Measurements from ENCODE around the gene TBC1D22A.

TBC1D22A gene

DNA sequence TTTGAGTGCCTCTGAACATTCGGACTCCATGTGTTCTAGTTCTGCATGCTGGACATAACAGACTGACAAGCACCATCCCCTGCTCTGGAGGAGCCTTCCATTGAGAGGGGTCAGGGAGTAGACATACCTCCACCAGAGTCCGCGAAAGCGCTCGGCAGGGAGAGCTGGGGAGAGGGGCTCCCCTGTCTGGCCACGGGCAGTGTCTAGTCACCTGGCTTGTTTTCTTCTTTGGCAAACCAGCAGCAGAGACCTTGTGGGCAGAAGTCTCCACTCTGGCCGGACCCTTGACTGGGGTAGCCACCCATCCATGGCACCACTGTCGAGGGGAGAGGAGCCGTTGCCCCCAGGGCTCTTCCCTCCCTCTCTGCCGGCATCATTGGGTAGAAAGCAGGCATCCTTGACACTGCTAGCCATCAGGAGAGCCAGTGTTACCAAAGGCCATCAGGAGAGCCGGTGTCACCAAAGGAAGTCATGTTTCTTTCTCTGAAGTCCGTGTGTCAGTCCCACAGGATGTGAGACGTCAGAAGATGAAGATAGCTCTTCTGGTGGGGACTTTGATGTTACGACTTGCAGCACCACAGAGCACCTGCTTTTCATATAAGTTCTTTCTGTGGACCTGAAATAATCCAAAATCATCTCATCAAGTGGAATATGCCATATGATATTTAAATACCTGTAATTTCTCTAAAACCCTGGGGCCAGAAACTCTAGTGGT lies 305.6 kb downstream of the TBC1D22A start:
- H3K36me3 ChIP-seq (ENCODE audit: control insufficient read depth, insufficient read depth, low read length, severe bottlenecking), result no peaks in the 10 kb centered on the region
- no peaks in the 10 kb centered on the region for H3K9me3 ChIP-seq (ENCODE audit: control insufficient read depth, low read length)
- H3K27me3 ChIP-seq (replicated peaks; ENCODE audit: control insufficient read depth, insufficient read depth, low read length), result no peaks in the 10 kb centered on the region
- H3K4me3 ChIP-seq (ENCODE audit: low read length), result no peak overlapping the region
- no peaks in the 10 kb centered on the region for H3K4me1 ChIP-seq (ENCODE audit: control insufficient read depth, insufficient read depth, low read length)
- H3K9ac ChIP-seq (ENCODE audit: low read length), result no peak overlapping the region
- DNase-seq (ENCODE audit: low read depth), result no peak

DNA sequence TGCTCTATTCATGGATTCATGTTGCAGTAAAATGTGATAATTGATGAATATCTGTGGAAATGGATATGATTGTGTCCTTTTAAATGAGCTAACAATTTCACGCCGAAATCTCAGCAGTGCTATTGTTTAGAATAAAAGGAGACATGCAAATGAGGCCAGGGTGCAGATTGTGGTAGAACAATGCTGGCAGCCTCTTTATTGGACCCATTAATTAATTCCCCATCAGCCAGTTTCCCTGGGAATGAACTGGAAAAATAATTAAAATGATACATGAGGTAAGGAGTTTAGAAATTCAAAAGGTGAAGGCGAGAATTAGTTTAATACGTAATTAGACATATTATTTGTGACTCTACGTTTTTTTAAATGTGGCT lies 306.2 kb downstream of the TBC1D22A start:
- DNase-seq (ENCODE audit: low read depth), result no peak
- Histone ChIP-seq H3K36me3 (ENCODE audit: control insufficient read depth, insufficient read depth, low read length, severe bottlenecking) (no peaks in the 10 kb centered on the region), H3K9ac (ENCODE audit: low read length) (no peak overlapping the region), H3K9me3 (ENCODE audit: control insufficient read depth, low read length) (no peaks in the 10 kb centered on the region), H3K4me1 (ENCODE audit: control insufficient read depth, insufficient read depth, low read length) (no peaks in the 10 kb centered on the region), H3K4me3 (ENCODE audit: low read length) (no peak overlapping the region), H3K27me3 (replicated peaks; ENCODE audit: control insufficient read depth, insufficient read depth, low read length) (no peaks in the 10 kb centered on the region)

DNA sequence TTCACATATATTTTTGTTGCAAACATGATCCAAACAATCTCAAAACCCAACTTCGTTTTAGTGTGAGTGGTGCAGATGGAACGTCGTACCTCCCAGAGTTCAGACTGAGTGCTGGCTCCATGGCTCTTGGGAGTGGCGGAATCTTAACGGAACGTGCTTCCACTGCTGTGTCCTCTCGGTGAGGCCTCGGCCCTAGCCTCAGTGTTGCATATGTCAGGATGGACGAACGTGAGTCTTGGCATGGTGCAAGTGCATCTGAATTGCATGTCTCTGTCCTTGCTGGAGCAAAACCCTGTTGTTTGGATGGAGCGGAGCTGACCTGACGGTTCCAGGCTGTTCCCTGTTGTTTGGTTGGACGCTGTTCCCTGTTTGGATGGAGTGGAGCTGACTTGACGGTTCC lies 306.8 kb downstream of the TBC1D22A start:
- H3K4me3 ChIP-seq (ENCODE audit: low read length), result no peak overlapping the region
- H3K4me1 ChIP-seq (ENCODE audit: control insufficient read depth, insufficient read depth, low read length), result no peaks in the 10 kb centered on the region
- peaks cover 5% of the 10 kb centered on the region for H3K9me3 ChIP-seq (ENCODE audit: control insufficient read depth, low read length)
- no peak overlapping the region for H3K9ac ChIP-seq (ENCODE audit: low read length)
- no peaks in the 10 kb centered on the region for H3K36me3 ChIP-seq (ENCODE audit: control insufficient read depth, insufficient read depth, low read length, severe bottlenecking)
- no peak for DNase-seq (ENCODE audit: low read depth)
- H3K27me3 ChIP-seq (replicated peaks; ENCODE audit: control insufficient read depth, insufficient read depth, low read length), result no peaks in the 10 kb centered on the region

DNA sequence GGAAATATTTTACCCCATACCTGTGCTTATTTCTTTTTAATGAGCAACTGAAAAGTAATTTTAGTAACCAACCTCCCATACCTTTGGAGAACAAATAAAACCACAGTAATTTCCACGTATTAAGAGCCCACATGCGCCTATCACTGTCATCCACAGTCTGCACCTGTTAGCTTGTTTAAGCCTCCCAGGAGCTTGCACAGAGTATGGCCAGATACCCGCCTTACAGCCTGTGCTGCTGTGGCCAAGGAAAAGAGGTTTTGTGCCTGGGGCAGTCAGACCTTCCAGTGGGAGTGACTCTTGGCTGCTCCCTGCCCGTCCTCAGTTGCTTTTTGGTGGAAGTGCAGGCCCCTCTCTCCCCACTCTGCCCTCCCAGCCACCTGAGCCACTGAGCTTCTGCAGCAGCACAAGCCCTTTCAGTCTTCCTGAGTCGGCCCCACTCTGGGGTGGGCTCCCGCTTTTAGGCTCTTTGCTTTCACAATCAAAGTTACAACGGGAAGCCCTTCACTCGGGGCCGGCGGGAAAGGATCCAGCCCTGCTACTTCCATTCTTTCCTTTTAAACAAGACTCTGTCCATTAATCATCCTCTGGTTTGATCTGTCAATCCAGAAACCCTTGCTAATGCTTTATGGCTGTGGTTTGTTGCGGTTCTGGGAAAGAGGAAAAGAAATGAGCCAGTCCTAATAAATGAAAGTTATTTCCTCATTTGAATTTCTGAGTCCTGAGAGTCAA lies 308.8 kb downstream of the TBC1D22A start:
- H3K4me1 ChIP-seq (ENCODE audit: control insufficient read depth, insufficient read depth, low read length), result no peaks in the 10 kb centered on the region
- H3K9ac ChIP-seq (ENCODE audit: low read length), result no peak overlapping the region
- peaks cover 10% of the 10 kb centered on the region for H3K36me3 ChIP-seq (ENCODE audit: control insufficient read depth, insufficient read depth, low read length, severe bottlenecking)
- no peak for DNase-seq (ENCODE audit: low read depth)
- H3K9me3 ChIP-seq (ENCODE audit: control insufficient read depth, low read length), result peaks cover 18% of the 10 kb centered on the region
- H3K27me3 ChIP-seq (replicated peaks; ENCODE audit: control insufficient read depth, insufficient read depth, low read length), result no peaks in the 10 kb centered on the region
- no peak overlapping the region for H3K4me3 ChIP-seq (ENCODE audit: low read length)

DNA sequence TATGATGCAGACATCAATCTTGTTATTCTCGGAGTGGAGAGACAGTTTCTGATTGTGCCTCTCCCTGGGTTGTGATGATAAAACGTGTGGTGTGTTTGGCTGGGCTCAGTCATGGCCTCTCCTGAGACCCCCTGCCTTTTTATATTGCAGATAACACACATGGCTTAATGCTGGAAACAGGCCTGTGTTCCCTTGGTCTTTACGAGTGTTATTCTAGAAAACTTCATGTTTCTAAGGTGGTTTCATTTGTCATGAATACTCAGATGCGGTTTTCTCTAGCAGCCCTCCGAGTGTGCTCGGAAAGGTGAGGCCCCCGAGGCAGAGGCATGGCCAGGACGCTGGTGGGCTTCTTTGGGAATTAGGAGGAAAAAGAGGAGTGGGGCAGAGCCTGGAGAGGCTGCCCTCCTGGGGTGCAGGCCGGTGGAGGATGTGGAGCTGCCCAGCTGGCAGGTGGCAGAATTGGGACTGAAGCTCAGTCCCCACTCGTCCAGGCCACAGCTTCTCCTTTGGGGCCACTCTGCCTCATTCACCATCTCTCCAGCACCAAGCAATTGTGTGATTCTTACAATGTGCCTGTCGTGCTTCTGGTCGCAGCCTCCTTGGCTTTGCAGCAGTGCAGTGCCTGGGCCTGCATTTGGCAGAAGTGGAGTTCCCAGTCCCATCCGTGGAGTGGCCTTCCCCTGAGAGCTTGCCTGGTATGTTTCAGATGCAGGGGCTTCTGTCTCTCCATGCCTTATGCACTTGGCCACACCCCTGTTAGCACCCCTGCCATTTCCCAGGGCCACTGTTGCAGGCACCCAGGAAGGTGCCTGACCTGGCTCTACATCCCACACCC lies 309.6 kb downstream of the TBC1D22A start:
- Histone ChIP-seq H3K36me3 (ENCODE audit: control insufficient read depth, insufficient read depth, low read length, severe bottlenecking) (peaks cover 10% of the 10 kb centered on the region), H3K4me1 (ENCODE audit: control insufficient read depth, insufficient read depth, low read length) (no peaks in the 10 kb centered on the region), H3K4me3 (ENCODE audit: low read length) (no peak overlapping the region), H3K9me3 (ENCODE audit: control insufficient read depth, low read length) (peaks cover 26% of the 10 kb centered on the region), H3K27me3 (replicated peaks; ENCODE audit: control insufficient read depth, insufficient read depth, low read length) (no peaks in the 10 kb centered on the region), H3K9ac (ENCODE audit: low read length) (no peak overlapping the region)
- no peak for DNase-seq (ENCODE audit: low read depth)

DNA sequence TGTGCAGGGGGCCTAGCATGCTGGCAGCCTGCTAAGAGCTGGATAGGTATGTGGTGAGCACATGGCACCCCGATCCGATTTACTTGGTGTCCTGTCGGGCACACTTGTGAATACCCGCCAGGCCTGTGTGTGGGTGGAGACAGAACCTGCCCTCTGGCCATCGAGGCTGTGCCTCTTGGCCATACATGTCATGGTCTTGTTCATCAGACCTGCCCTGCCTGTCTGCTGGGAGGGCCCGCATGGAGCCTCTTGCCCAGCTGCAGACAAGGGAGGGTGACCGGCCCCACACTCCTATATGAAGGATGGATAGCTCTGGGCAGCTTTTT lies 310.2 kb downstream of the TBC1D22A start:
- H3K4me3 ChIP-seq (ENCODE audit: low read length), result no peak overlapping the region
- peaks cover 10% of the 10 kb centered on the region for H3K36me3 ChIP-seq (ENCODE audit: control insufficient read depth, insufficient read depth, low read length, severe bottlenecking)
- no peak for DNase-seq (ENCODE audit: low read depth)
- no peak overlapping the region for H3K9ac ChIP-seq (ENCODE audit: low read length)
- no peaks in the 10 kb centered on the region for H3K4me1 ChIP-seq (ENCODE audit: control insufficient read depth, insufficient read depth, low read length)
- no peaks in the 10 kb centered on the region for H3K27me3 ChIP-seq (replicated peaks; ENCODE audit: control insufficient read depth, insufficient read depth, low read length)
- H3K9me3 ChIP-seq (ENCODE audit: control insufficient read depth, low read length), result peaks cover 26% of the 10 kb centered on the region

DNA sequence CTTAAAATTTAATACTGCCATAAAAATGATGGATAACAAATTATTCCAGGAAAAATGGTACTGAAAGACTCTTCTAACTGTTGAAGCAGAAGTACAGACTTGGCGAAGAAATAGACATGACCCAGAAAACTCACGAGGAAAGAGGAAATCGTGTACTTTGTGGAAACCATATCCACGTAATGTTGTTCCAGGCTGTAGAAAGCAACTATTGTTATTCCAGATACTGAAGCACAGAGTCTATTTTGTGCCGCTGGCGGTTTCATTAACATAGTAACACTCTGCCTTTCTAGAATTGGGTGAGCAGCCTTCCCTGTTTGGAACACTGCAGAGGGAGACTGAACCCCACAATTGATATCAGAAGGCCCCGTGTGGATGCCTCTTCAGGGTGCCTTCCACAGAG lies 310.6 kb downstream of the TBC1D22A start:
- DNase-seq (ENCODE audit: low read depth), result no peak
- Histone ChIP-seq H3K4me1 (ENCODE audit: control insufficient read depth, insufficient read depth, low read length) (no peaks in the 10 kb centered on the region), H3K36me3 (ENCODE audit: control insufficient read depth, insufficient read depth, low read length, severe bottlenecking) (peaks cover 10% of the 10 kb centered on the region)

DNA sequence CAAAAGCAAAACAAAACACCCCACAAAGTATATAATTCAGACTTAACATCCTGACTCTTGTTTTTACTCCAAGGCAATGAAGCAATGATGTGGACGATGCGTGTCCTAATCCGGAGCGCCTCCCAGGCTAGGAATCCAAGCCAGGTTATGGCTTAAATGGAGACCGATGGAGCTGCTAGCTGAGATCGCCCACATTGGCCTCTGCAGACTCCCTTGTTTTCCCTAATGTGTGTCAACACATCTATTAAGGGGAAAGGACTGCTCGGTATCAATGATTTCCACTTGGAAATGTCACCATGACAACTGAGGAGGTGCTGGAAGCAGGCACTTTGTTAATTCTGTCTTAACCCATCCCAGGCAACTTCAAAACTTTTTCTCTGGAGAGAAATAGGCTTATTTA lies 311.7 kb downstream of the TBC1D22A start:
- no peak overlapping the region for H3K4me3 ChIP-seq (ENCODE audit: low read length)
- H3K36me3 ChIP-seq (ENCODE audit: control insufficient read depth, insufficient read depth, low read length, severe bottlenecking), result peaks cover 16% of the 10 kb centered on the region
- DNase-seq (ENCODE audit: low read depth), result no peak
- H3K27me3 ChIP-seq (replicated peaks; ENCODE audit: control insufficient read depth, insufficient read depth, low read length), result no peaks in the 10 kb centered on the region
- no peak overlapping the region for H3K9ac ChIP-seq (ENCODE audit: low read length)
- peaks cover 26% of the 10 kb centered on the region for H3K9me3 ChIP-seq (ENCODE audit: control insufficient read depth, low read length)
- H3K4me1 ChIP-seq (ENCODE audit: control insufficient read depth, insufficient read depth, low read length), result no peaks in the 10 kb centered on the region

More for the DNA sequence above, 310.6 kb downstream of the TBC1D22A start:
- Histone ChIP-seq H3K27me3 (replicated peaks; ENCODE audit: control insufficient read depth, insufficient read depth, low read length) (no peaks in the 10 kb centered on the region), H3K9ac (ENCODE audit: low read length) (no peak overlapping the region), H3K4me3 (ENCODE audit: low read length) (no peak overlapping the region), H3K9me3 (ENCODE audit: control insufficient read depth, low read length) (peaks cover 26% of the 10 kb centered on the region)

DNA sequence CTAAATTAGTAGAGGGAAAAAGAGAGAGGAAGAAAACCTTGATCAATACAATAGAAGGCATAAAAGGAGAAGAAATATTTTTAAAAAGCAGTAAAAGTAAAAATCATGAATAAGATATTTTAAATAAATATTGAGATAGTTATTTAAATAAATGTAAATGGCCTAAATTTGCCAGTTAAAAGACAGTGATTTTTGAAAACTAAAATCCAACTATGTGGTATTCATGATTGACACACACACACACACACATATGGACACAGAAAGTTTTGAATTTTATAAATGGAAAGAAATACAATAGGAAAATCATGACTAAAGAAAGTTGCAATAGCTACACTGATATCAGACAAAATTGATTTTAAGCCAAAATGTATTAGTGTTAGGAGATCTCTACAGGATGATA lies 313.1 kb downstream of the TBC1D22A start:
- Histone ChIP-seq H3K4me1 (ENCODE audit: control insufficient read depth, insufficient read depth, low read length) (no peaks in the 10 kb centered on the region), H3K9ac (ENCODE audit: low read length) (no peak overlapping the region), H3K36me3 (ENCODE audit: control insufficient read depth, insufficient read depth, low read length, severe bottlenecking) (peaks cover 16% of the 10 kb centered on the region), H3K9me3 (ENCODE audit: control insufficient read depth, low read length) (peaks cover 34% of the 10 kb centered on the region), H3K27me3 (replicated peaks; ENCODE audit: control insufficient read depth, insufficient read depth, low read length) (no peaks in the 10 kb centered on the region), H3K4me3 (ENCODE audit: low read length) (peak overlapping the region; percentile 9)
- no peak for DNase-seq (ENCODE audit: low read depth)

DNA sequence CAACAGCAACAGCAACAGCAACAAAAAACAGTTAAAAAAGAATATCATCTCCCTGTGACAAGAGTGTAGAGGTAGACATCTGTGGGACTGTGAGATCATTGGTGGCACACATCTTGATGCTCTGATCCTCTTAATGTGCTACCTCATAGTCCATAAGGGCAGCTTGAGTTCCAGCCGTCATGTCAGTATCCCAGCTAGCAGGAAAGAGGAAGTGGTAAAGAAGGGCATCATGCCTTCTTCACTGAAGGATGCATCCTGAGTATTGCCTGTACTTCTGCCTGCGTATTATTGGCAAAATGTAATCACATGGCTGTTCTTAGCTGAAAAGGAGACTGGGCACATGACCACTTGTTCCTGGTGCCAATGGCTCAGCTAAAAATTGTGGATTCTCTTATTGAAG lies 314.3 kb downstream of the TBC1D22A start:
- H3K36me3 ChIP-seq (ENCODE audit: control insufficient read depth, insufficient read depth, low read length, severe bottlenecking), result peaks cover 16% of the 10 kb centered on the region
- H3K9me3 ChIP-seq (ENCODE audit: control insufficient read depth, low read length), result peaks cover 34% of the 10 kb centered on the region
- H3K9ac ChIP-seq (ENCODE audit: low read length), result no peak overlapping the region

DNA sequence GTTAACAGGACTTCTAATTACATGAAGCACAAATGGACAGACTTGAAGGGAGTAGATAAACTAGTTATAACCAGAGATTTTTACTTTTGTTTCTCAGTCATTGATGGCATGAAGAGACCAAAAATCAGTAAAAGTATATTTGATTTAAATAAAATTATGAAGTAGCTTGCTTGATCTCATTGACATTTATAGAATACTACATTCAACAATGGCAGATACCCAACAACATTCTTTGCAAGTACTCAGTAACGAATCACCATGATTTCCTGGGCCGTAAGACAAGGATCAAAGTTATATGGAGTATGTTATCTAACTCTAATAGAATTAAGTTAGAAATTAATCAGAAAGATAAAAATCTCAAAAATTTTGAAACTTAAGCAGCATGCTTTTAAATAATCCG lies 317.6 kb downstream of the TBC1D22A start:
- H3K4me1 ChIP-seq (ENCODE audit: control insufficient read depth, insufficient read depth, low read length), result no peaks in the 10 kb centered on the region
- DNase-seq (ENCODE audit: low read depth), result no peak
- H3K4me3 ChIP-seq (ENCODE audit: low read length), result no peak overlapping the region
- H3K36me3 ChIP-seq (ENCODE audit: control insufficient read depth, insufficient read depth, low read length, severe bottlenecking), result peaks cover 11% of the 10 kb centered on the region
- H3K9ac ChIP-seq (ENCODE audit: low read length), result no peak overlapping the region
- no peaks in the 10 kb centered on the region for H3K27me3 ChIP-seq (replicated peaks; ENCODE audit: control insufficient read depth, insufficient read depth, low read length)
- peaks cover 26% of the 10 kb centered on the region for H3K9me3 ChIP-seq (ENCODE audit: control insufficient read depth, low read length)

More for the DNA sequence above, 314.3 kb downstream of the TBC1D22A start:
- DNase-seq (ENCODE audit: low read depth), result no peak
- no peak overlapping the region for H3K4me3 ChIP-seq (ENCODE audit: low read length)
- H3K4me1 ChIP-seq (ENCODE audit: control insufficient read depth, insufficient read depth, low read length), result no peaks in the 10 kb centered on the region
- no peaks in the 10 kb centered on the region for H3K27me3 ChIP-seq (replicated peaks; ENCODE audit: control insufficient read depth, insufficient read depth, low read length)

Data from adipocyte (in vitro differentiated cells).